ENCODE measurements around the gene IQCF2.

DNA sequence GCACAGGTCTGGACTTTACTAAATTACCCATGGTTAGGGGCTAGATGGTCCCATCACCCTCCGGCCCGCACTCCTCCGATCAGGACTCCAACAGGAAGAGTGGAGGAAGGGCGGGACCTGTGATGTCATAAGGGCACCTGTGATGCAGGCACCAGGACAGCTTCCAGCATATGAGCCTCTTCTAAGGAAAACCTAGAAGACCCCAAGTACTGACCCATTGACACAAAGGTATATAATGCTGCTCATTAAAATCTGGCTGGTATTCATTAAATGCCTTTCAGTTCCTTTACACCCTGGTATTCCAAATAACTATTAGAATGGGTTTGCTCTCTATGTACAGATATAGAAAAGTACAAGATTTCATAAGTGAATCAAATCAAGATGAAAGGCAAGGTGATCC is 14.1 kb downstream of the IQCF2 start, which contains the start of gene IQCF5:
- TF ChIP-seq, protein P1, sequence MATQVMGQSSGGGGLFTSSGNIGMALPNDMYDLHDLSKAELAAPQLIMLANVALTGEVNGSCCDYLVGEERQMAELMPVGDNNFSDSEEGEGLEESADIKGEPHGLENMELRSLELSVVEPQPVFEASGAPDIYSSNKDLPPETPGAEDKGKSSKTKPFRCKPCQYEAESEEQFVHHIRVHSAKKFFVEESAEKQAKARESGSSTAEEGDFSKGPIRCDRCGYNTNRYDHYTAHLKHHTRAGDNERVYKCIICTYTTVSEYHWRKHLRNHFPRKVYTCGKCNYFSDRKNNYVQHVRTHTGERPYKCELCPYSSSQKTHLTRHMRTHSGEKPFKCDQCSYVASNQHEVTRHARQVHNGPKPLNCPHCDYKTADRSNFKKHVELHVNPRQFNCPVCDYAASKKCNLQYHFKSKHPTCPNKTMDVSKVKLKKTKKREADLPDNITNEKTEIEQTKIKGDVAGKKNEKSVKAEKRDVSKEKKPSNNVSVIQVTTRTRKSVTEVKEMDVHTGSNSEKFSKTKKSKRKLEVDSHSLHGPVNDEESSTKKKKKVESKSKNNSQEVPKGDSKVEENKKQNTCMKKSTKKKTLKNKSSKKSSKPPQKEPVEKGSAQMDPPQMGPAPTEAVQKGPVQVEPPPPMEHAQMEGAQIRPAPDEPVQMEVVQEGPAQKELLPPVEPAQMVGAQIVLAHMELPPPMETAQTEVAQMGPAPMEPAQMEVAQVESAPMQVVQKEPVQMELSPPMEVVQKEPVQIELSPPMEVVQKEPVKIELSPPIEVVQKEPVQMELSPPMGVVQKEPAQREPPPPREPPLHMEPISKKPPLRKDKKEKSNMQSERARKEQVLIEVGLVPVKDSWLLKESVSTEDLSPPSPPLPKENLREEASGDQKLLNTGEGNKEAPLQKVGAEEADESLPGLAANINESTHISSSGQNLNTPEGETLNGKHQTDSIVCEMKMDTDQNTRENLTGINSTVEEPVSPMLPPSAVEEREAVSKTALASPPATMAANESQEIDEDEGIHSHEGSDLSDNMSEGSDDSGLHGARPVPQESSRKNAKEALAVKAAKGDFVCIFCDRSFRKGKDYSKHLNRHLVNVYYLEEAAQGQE (IDR thresholded peaks at IDR 0.05; ENCODE audit: low read depth): no peak
- TF ChIP-seq, protein P2, sequence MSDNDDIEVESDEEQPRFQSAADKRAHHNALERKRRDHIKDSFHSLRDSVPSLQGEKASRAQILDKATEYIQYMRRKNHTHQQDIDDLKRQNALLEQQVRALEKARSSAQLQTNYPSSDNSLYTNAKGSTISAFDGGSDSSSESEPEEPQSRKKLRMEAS (IDR thresholded peaks at IDR 0.05): no peak
- TF ChIP-seq NFIC (IDR thresholded peaks at IDR 0.05) (no peak), RAD21 (IDR thresholded peaks at IDR 0.05; ENCODE audit: low read depth) (no peak), TCF12 (IDR thresholded peaks at IDR 0.05; ENCODE audit: low read depth) (no peak), EP300 (IDR thresholded peaks at IDR 0.05; ENCODE audit: borderline replicate concordance) (no peak), TAF1 (IDR thresholded peaks at IDR 0.05; ENCODE audit: low read depth) (no peak), CEBPB (IDR thresholded peaks at IDR 0.05) (no peak), FOXM1 (IDR thresholded peaks at IDR 0.05; ENCODE audit: borderline replicate concordance, low read depth) (no peak)
- TF ChIP-seq, protein P3, sequence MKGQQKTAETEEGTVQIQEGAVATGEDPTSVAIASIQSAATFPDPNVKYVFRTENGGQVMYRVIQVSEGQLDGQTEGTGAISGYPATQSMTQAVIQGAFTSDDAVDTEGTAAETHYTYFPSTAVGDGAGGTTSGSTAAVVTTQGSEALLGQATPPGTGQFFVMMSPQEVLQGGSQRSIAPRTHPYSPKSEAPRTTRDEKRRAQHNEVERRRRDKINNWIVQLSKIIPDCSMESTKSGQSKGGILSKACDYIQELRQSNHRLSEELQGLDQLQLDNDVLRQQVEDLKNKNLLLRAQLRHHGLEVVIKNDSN (IDR thresholded peaks at IDR 0.05): no peak

Data from Ishikawa (cell line).